CD8-positive, alpha-beta memory T cell (primary cell): ENCODE measurements around the gene NEK4. TPM values are rescaled to one million over a fixed set of nuclear protein-coding genes. Genes with fewer than 3 reads are reported as not detected.
A peak's percentile ranks its signal among the peaks of the same experiment; 100 is the strongest.

Experiments
- CTCF ChIA-PET: fragments of 350-600 bp; sonication (Branson Sonifier 250); formaldehyde crosslinking; loops from one replicate; lab custom pipeline; 2021; ENCODE audit warnings: antibody characterized with exemption; lab: Charles Lee
- POLR2A ChIA-PET: fragments of 350-600 bp; sonication (Branson Sonifier 250); formaldehyde crosslinking; loops from one replicate; lab custom pipeline; 2021; ENCODE audit warnings: antibody characterized with exemption; lab: Charles Lee
- DNase-seq, 5 donors: peaks; one replicate each; pipeline versions ENCODE4 v3.0.0 to v3.0.0-alpha.2; 2020 to 2022; ENCODE audit warnings: mixed read lengths in 1 of 5
- H3K27ac ChIP-seq: one replicate; pipeline ENCODE4 v1.7.0; 2013; ENCODE audit warnings: low read depth, mild to moderate bottlenecking, low read length, moderate library complexity
- H3K27me3 ChIP-seq: 2 replicates; pipeline ENCODE4 v1.7.0; 2013; ENCODE audit warnings: low read length, mild to moderate bottlenecking; ENCODE audit not compliant: insufficient read depth, poor library complexity, severe bottlenecking
- H3K36me3 ChIP-seq: 2 replicates; pipeline ENCODE4 v1.7.0; 2013; ENCODE audit warnings: mild to moderate bottlenecking, low read length, moderate library complexity; ENCODE audit not compliant: insufficient read depth
- H3K4me1 ChIP-seq: 2 replicates; pipeline ENCODE4 v1.7.0; 2013; ENCODE audit warnings: mild to moderate bottlenecking, low read length, moderate library complexity; ENCODE audit not compliant: insufficient read depth
- H3K4me3 ChIP-seq: 2 replicates; pipeline ENCODE4 v1.7.0; 2013; ENCODE audit warnings: mild to moderate bottlenecking, low read length
- H3K9me3 ChIP-seq: 2 replicates; pipeline ENCODE4 v1.7.0; 2013; ENCODE audit warnings: mild to moderate bottlenecking, low read length
- H3K27ac Mint-ChIP-seq, 8 donors: one replicate each; pipeline ENCODE4 v1.8.0; 2020 to 2021; ENCODE audit warnings: mixed read lengths in 8 of 8, mild to moderate bottlenecking in 6 of 8, inconsistent platforms in 3 of 8, moderate library complexity in 3 of 8
- H3K27me3 Mint-ChIP-seq, 2 donors: one replicate each; pipeline ENCODE4 v1.8.0; 2020 to 2021; ENCODE audit warnings: mixed read lengths in 2 of 2, mild to moderate bottlenecking in 1 of 2, moderate library complexity in 1 of 2
- H3K36me3 Mint-ChIP-seq, 3 donors: one replicate each; pipeline ENCODE4 v1.8.0; 2020 to 2021; ENCODE audit warnings: mixed read lengths in 3 of 3, inconsistent platforms in 1 of 3, mild to moderate bottlenecking in 1 of 3
- H3K4me1 Mint-ChIP-seq, 3 donors: one replicate each; pipeline ENCODE4 v1.8.0; 2020 to 2021; ENCODE audit warnings: mixed read lengths in 3 of 3, inconsistent platforms in 1 of 3, mild to moderate bottlenecking in 1 of 3
- H3K4me3 Mint-ChIP-seq, 7 donors: one replicate each; pipeline ENCODE4 v1.8.0; 2020 to 2021; ENCODE audit warnings: mixed read lengths in 7 of 7, mild to moderate bottlenecking in 6 of 7, moderate library complexity in 4 of 7, inconsistent platforms in 2 of 7
- H3K9me3 Mint-ChIP-seq, 5 donors: one replicate each; pipeline ENCODE4 v1.8.0; 2020 to 2022; ENCODE audit warnings: mixed read lengths in 5 of 5, mild to moderate bottlenecking in 3 of 5, moderate library complexity in 2 of 5, inconsistent platforms in 1 of 5
- polyA plus RNA-seq: library from polyadenylated mRNA; unstranded; fragments of 300-500 nt; fragmentation: Illumina TruSeq; gene quantifications from one replicate; pipeline ENCODE4 v1.2.3, GENCODE V29; 2021
- total RNA-seq, 2 experiments: library from RNA; stranded (reverse); gene quantifications; one replicate each; pipeline ENCODE4 v1.2.3, GENCODE V29; 2021

Gene NEK4
- total and polyA plus RNA-seq, 3 experiments from 2014 or later: 11.4 to 35.7 (median 33.5) TPM

GRCh38 chr3:52774066-52774713 lies 3.5 kb upstream of the NEK4 start:
- POLR2A ChIA-PET: no interaction called here
- peak overlapping the region in 1 of 8 donors; percentile 91 for H3K27ac Mint-ChIP-seq

GRCh38 chr3:52773361-52774065 lies 2.8 kb upstream of the NEK4 start:
- Mint-ChIP-seq H3K9me3 (no peaks in the 10 kb centered on the region), H3K4me3 (no peak overlapping the region), H3K36me3 (peaks cover 0 to 6% (median 0%) of the 10 kb centered on the region in 3 donors), H3K27ac (no peak overlapping the region), H3K27me3 (no peaks in the 10 kb centered on the region), H3K4me1 (peaks cover 18 to 22% (median 22%) of the 10 kb centered on the region in 3 donors)
- DNase-seq: peak in 1 of 5 donors; percentile 27
- ChIA-PET POLR2A (no interaction called here), CTCF (no interaction called here)
- H3K27ac ChIP-seq: no peak overlapping the region
- no peak overlapping the region for H3K4me3 ChIP-seq
- no peaks in the 10 kb centered on the region for H3K36me3 ChIP-seq
- H3K9me3 ChIP-seq: no peaks in the 10 kb centered on the region
- H3K27me3 ChIP-seq: no peaks in the 10 kb centered on the region
- H3K4me1 ChIP-seq: peaks cover 18% of the 10 kb centered on the region

More at GRCh38 chr3:52774066-52774713, 3.5 kb upstream of the NEK4 start:
- peak in 1 of 5 donors; percentile 32 for DNase-seq
- H3K27me3 Mint-ChIP-seq: no peaks in the 10 kb centered on the region
- Histone ChIP-seq H3K4me3 (no peak overlapping the region), H3K27me3 (no peaks in the 10 kb centered on the region), H3K9me3 (no peaks in the 10 kb centered on the region), H3K4me1 (peaks cover 18% of the 10 kb centered on the region), H3K36me3 (no peaks in the 10 kb centered on the region), H3K27ac (no peak overlapping the region)
- H3K36me3 Mint-ChIP-seq: peaks cover 0 to 6% (median 0%) of the 10 kb centered on the region in 3 donors
- H3K9me3 Mint-ChIP-seq: no peaks in the 10 kb centered on the region
- no peak overlapping the region for H3K4me3 Mint-ChIP-seq
- CTCF ChIA-PET: no interaction called here
- H3K4me1 Mint-ChIP-seq: peaks cover 17 to 21% (median 18%) of the 10 kb centered on the region in 3 donors

- CTCF ChIA-PET: interaction anchor here (0.6 to 1.3 kb wide), 3 partner anchors 26 to 72 kb away, joined by 3 to 6 read pairs (median 3); no protein-coding TSS in a partner anchor
- H3K27me3 ChIP-seq: no peaks in the 10 kb centered on the region
- H3K27ac ChIP-seq: no peak overlapping the region
- H3K9me3 Mint-ChIP-seq: no peaks in the 10 kb centered on the region
- no peaks in the 10 kb centered on the region for H3K9me3 ChIP-seq
- H3K4me3 ChIP-seq: no peak overlapping the region
- no peak for DNase-seq
- peak overlapping the region; percentile 3 to 99 (median 95) for H3K27ac Mint-ChIP-seq
- POLR2A ChIA-PET: interaction anchor here (0.6 kb wide), 1 partner anchor 16 kb away, joined by 8 read pairs; no protein-coding TSS in a partner anchor
- peaks cover 18% of the 10 kb centered on the region for H3K4me1 ChIP-seq
- H3K36me3 ChIP-seq: no peaks in the 10 kb centered on the region
- H3K4me3 Mint-ChIP-seq: peak overlapping the region; percentile 91 to 99 (median 97)
- peaks cover 18 to 22% (median 22%) of the 10 kb centered on the region in 3 donors for H3K4me1 Mint-ChIP-seq
- H3K27me3 Mint-ChIP-seq: no peaks in the 10 kb centered on the region
- H3K36me3 Mint-ChIP-seq: peaks cover 0 to 18% (median 0%) of the 10 kb centered on the region in 3 donors
Observed at GRCh38 chr3:52771702-52772101, 962 bp upstream of the NEK4 start.

- Mint-ChIP-seq H3K4me1 (peaks cover 18 to 22% (median 22%) of the 10 kb centered on the region in 3 donors), H3K36me3 (peaks cover 0 to 20% (median 0%) of the 10 kb centered on the region in 3 donors), H3K9me3 (no peaks in the 10 kb centered on the region), H3K27me3 (no peaks in the 10 kb centered on the region), H3K4me3 (peak overlapping the region; percentile 91 to 99 (median 97)), H3K27ac (peak overlapping the region; percentile 82 to 99 (median 95))
- H3K4me1 ChIP-seq: peaks cover 18% of the 10 kb centered on the region
- peak overlapping the region; percentile 94 for H3K4me3 ChIP-seq
- peak overlapping the region; percentile 75 for H3K27ac ChIP-seq
- CTCF ChIA-PET: interaction anchor here (0.6 to 1.3 kb wide), 3 partner anchors 27 to 72 kb away, joined by 3 to 6 read pairs (median 3); no protein-coding TSS in a partner anchor
- H3K27me3 ChIP-seq: no peaks in the 10 kb centered on the region
- peaks cover 1% of the 10 kb centered on the region for H3K36me3 ChIP-seq
- H3K9me3 ChIP-seq: no peaks in the 10 kb centered on the region
- no peak for DNase-seq
- POLR2A ChIA-PET: interaction anchor here (0.6 to 1.4 kb wide), 2 partner anchors 16 to 303 kb away, joined by 3 to 8 read pairs; no protein-coding TSS in a partner anchor
Observed at GRCh38 chr3:52771334-52771681, 568 bp upstream of the NEK4 start.

- Mint-ChIP-seq H3K27ac (peak overlapping the region; percentile 38 to 98 (median 90)), H3K4me3 (peak overlapping the region; percentile 91 to 99 (median 97)), H3K4me1 (peaks cover 18 to 22% (median 22%) of the 10 kb centered on the region in 3 donors), H3K27me3 (no peaks in the 10 kb centered on the region), H3K9me3 (no peaks in the 10 kb centered on the region), H3K36me3 (peaks cover 0 to 33% (median 5%) of the 10 kb centered on the region in 3 donors)
- H3K36me3 ChIP-seq: peaks cover 15% of the 10 kb centered on the region
- CTCF ChIA-PET: no interaction called here
- H3K27ac ChIP-seq: peak overlapping the region; percentile 75
- H3K27me3 ChIP-seq: no peaks in the 10 kb centered on the region
- POLR2A ChIA-PET: interaction anchor here (1.4 kb wide), 1 partner anchor 304 kb away, joined by 3 read pairs; no protein-coding TSS in a partner anchor
- DNase-seq: no peak
- no peaks in the 10 kb centered on the region for H3K9me3 ChIP-seq
- H3K4me3 ChIP-seq: peak overlapping the region; percentile 94
- H3K4me1 ChIP-seq: peaks cover 18% of the 10 kb centered on the region
Observed at GRCh38 chr3:52769786-52770455, 819 bp downstream of the NEK4 start.

GRCh38 chr3:52763466-52763865 lies 7.3 kb downstream of the NEK4 start:
- H3K27me3 Mint-ChIP-seq: no peaks in the 10 kb centered on the region
- no peaks in the 10 kb centered on the region for H3K9me3 Mint-ChIP-seq
- no peaks in the 10 kb centered on the region for H3K4me1 ChIP-seq
- no peaks in the 10 kb centered on the region for H3K27me3 ChIP-seq
- H3K27ac ChIP-seq: no peak overlapping the region
- no peak for DNase-seq
- no peaks in the 10 kb centered on the region for H3K4me1 Mint-ChIP-seq
- no peak overlapping the region for H3K4me3 Mint-ChIP-seq
- peaks cover 24% of the 10 kb centered on the region for H3K36me3 ChIP-seq
- POLR2A ChIA-PET: no interaction called here
- H3K4me3 ChIP-seq: no peak overlapping the region
- no peaks in the 10 kb centered on the region for H3K9me3 ChIP-seq
- peak overlapping the region in 1 of 8 donors; percentile 54 for H3K27ac Mint-ChIP-seq
- CTCF ChIA-PET: no interaction called here
- H3K36me3 Mint-ChIP-seq: peaks cover 0 to 78% (median 29%) of the 10 kb centered on the region in 3 donors

GRCh38 chr3:52756141-52756540 lies 14.6 kb downstream of the NEK4 start:
- no peaks in the 10 kb centered on the region for H3K27me3 ChIP-seq
- H3K9me3 Mint-ChIP-seq: no peaks in the 10 kb centered on the region
- peaks cover 0 to 73% (median 29%) of the 10 kb centered on the region in 3 donors for H3K36me3 Mint-ChIP-seq
- H3K4me1 ChIP-seq: no peaks in the 10 kb centered on the region
- H3K27ac ChIP-seq: no peak overlapping the region
- H3K36me3 ChIP-seq: peaks cover 23% of the 10 kb centered on the region
- H3K9me3 ChIP-seq: no peaks in the 10 kb centered on the region
- H3K4me3 ChIP-seq: no peak overlapping the region
- no peaks in the 10 kb centered on the region for H3K27me3 Mint-ChIP-seq
- no peak overlapping the region for H3K4me3 Mint-ChIP-seq
- ChIA-PET CTCF (no interaction called here), POLR2A (no interaction called here)
- DNase-seq: no peak
- H3K27ac Mint-ChIP-seq: no peak overlapping the region
- no peaks in the 10 kb centered on the region for H3K4me1 Mint-ChIP-seq
